Stimulated activated CD4-positive, alpha-beta T cell treated with anti-CD3 and anti-CD28 coated beads, Interleukin-12 subunit alpha, Interleukin-12 subunit beta, amount 100 ng/mL, for 24 hours (primary cell): Measurements from ENCODE around the gene FAM193B.

ENCODE experiments used
- DNase-seq, 2 experiments: peaks; one replicate each; pipeline ENCODE4 v3.0.0-alpha.2; 2020; ENCODE audit warnings: low read depth in 2 of 2

FAM193B gene

GRCh38 chr5:177500685-177501522 lies 53.5 kb downstream of the FAM193B start:
- peak; percentile 59 to 88 for DNase-seq

DNA sequence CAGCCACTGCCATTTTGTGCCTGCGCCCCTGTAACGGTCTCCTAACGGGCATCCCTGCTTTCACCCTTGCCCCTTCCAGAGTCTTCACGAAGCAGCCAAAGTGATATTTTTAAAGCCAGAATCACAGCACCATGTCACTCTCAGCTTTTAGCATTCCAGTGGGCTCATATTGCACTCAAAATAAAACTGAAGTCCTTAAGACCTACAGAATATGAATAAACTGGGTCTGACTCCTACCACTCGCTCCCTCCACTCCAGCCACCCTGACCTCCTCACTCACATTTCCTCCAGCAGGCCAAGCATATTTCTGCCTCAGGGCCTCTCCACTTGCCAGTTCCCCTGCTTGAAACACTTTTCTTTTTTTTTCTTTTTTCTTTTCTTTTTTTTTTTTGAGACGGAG lies 54.5 kb downstream of the FAM193B start:
- DNase-seq, result no peak

DNA sequence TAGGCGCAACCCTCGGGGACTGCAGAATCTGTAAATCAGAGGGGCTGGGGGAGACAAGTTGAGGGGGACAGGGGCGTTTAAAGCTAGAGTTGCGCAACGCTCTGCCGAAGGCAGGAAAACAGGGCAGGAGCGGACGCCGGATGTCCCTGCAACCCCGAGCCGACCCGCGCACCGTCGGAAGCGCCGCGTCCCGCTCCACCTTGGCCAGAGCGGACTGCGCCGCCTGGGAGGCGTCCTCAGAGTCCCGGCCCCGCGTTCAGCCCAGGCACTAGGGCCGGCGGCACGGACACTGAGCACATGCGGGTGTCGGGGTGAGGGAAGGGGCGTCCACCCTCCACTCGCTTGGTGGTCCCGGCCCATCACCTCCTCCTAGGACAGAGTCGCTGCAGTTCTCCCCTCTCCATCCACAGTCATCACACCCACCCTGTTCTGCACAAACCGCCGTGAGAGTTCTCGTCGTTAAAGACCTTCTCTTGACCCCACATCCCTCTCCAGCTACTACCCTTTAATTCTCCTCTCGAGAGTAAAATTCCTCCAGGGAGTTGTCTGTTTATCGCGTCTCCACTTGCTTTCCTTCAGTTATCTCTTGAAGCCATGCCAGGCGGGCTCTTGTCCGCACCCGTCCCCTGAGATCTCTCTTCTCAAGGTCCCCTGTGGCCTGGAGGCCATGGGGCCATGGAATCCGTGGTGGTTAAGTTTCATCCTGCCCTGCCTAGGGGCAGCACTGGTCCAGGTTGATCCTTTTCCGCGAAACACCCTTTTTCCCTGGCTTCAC lies 56.2 kb downstream of the FAM193B start:
- no peak for DNase-seq

DNA sequence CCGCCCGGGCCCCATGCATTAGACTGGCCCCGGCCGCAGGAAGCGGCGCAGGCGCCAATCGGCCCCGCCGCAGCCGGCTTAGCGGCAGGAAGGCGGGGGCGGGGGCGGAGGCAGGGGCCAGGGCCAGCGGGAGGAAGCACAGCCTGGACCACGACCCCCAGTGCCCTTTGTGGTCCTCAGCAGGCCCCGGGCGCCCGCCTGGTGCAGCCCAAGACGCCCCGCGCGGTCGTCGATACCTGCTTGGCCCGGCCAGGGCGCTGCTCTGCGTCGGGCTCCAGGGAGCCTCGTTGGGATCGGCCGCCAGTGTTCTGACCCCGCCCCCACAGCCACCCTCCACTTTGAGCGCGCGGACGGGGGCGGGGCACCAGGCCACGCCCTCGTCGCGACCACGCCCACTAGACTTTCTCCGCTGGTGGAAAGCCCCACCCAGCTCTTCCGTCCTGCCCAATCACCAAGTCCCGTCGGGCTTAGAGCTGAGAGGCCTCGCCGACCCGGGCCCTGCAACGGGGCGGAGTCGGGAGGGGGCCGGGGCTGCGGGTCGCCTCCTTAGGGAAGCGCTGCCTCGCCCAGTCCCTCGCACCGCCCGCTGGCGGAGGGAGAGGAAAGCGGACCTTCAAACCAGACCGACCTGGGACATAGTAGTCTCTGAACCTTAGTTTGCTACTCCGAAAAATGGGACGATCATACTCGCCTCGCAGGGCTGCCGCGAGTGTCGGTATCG lies 56.9 kb downstream of the FAM193B start, which contains the start of gene PDLIM7:
Gene PDLIM7, minus strand, starts transcription at position 313 of the 721 bp plus-strand sequence. CDS start 1,092 bp downstream, outside the sequence.
- DNase-seq, result peak; percentile 86 to 97

GRCh38 chr5:177496727-177497291 lies 57.6 kb downstream of the FAM193B start:
- no peak for DNase-seq

DNA sequence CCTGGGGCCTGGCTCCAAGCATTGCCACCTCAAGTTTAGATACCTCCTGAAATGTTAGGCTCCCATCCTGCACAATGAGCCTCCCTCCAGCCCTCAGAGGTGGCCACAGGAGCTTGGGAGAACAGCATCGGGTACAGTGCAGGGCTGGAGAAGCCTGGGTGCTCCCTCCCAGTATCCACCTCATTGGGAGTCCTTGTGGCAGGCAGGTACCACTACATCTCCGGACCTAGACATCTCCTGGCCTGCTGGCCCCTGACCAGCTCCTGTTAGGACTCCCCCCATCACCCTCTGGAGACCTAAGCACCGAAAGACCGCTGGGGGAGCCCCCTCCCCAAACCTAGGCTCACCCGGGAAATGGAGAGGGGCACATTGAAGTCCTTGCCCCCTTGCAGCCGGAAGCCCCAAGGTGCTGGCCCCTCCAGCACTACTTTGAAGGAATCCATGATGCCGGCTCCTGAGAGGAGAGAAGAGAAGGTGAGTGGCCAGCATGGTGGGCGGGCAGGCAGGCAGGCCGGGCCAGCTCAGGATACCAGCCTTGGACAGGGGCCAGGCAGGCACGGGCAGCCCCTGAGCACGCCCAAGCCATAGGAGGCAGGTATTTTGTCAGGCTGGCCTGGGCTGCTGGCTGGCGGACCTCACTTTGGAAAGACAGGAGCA lies 58.2 kb downstream of the FAM193B start:
- DNase-seq, result no peak

DNA sequence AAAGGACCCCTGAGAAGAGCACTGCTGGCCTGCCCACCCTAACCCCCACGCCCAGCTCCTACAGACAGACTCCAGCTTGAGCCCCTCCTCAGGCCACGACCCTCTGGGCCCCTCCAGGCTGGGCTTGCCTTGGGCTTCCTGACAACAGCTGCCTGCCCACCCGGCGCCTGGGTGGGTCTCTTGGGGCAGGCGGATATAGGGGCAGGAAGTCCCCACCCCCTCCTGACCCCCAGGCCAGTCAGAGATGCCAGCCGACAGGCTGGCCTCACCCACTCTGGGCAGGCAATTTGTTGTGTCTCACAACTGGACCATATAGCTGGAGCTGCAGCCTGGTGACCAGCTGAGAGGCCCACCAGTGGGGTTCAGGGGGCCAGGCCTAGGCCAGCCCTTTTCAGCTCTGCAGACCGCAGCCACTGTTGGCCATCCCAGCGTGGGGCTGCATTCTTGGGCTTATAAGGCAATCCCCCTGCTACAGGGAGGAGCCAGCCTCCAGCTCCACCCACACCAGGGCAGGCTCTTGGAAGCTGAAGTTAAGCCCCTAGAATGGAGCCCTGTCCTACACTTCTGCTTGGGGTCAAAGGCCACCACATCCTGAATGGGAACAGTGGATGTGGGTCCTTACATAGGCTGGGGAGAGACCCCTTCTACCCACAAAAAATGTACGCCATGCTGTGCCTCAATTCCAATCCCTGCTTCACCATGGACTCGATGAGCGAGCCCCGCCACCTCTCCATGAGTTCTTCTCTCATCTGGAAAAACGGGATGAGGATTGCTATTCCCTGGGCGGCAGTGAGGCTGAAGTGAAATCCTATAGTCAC lies 58.9 kb downstream of the FAM193B start:
- DNase-seq, result no peak

- DNase-seq, result no peak
Observed at GRCh38 chr5:177494346-177495195, 59.8 kb downstream of the FAM193B start.

- DNase-seq, result no peak
Observed at GRCh38 chr5:177493795-177494345, 60.5 kb downstream of the FAM193B start.

DNA sequence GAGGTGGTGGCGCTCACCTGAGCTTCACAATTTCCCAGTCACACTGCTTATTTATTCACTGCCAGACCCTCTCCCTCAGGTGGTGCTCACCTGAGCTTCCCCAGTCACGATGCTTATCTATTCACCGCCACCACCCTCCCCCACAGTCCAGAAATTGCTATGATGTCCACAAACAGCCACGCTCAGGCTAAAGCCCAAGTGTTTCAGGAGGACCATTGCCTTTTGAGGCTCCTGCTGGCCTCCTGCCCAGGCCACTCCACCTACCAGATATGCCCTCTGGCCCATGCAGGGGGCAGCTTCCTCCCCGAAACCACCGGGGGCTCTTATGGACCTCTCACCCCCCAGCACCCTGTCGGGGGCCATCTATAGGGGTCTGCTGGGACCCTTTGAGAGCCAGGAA lies 61.5 kb downstream of the FAM193B start:
- DNase-seq, result no peak

DNA sequence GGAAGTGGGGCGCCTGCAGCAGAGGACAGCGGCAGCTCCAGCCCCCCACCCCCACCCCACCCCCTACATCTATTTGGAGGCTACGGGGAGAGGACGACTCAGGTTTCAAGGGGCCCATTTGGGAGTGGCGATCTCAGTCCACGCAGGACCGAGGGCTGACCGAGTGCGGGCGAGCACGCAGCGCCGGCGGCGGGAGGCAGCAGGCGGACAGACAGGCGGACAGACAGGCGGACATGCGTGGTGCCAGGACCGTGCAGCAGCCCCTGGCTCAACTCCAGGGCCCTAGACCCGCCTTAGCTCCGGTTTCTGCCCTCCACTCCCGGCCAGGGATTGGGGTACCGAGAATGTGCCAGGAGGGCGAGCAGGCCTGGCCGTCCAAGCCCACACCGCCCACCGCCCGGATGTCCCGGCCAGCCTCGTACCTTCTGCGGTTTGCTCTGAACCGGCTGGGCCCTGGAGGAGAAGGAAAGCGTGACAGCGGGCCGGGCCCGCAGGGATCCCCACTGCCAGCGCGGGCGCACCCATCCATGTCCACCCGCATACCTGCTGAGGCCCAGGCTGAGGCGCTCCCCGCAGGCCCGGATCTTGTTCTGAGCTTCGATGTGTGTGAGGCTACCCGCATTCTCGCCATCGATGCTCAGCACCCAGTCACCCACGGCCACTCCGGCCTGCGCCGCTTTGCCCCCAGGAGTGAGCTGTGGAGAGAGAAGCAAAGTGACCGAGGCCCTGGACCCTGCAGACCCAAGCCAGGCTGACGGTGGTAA lies 62.2 kb downstream of the FAM193B start:
- no peak for DNase-seq

DNA sequence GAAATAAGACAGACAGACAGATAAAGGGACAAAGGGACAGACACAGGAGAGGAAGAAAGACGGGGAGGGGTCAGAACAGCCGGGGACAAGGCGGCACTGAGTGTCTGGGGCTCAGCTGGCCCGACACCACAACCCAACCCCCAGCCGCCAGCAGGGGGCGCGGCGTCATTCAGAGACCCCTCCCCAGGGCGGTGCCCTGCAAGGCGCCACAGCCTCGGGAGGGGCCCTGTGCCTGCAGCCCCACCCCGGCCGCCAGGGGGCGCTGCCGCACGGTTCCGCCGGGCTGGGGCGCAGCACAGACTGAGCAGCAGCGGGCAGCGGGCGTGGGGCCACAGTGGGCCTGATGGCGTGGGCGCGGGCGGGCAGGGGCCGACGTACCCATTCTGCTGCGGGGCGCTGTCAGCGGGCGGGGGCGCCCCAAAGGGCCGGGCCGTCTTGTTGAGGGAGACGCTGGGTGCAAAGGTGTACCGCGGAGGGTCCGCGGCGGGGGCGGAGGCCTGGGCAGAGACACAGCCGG lies 62.9 kb downstream of the FAM193B start:
- DNase-seq, result no peak

GRCh38 chr5:177490992-177491391 lies 63.4 kb downstream of the FAM193B start:
- DNase-seq, result no peak

- DNase-seq, result no peak
Observed at GRCh38 chr5:177490311-177490991, 63.9 kb downstream of the FAM193B start.

DNA sequence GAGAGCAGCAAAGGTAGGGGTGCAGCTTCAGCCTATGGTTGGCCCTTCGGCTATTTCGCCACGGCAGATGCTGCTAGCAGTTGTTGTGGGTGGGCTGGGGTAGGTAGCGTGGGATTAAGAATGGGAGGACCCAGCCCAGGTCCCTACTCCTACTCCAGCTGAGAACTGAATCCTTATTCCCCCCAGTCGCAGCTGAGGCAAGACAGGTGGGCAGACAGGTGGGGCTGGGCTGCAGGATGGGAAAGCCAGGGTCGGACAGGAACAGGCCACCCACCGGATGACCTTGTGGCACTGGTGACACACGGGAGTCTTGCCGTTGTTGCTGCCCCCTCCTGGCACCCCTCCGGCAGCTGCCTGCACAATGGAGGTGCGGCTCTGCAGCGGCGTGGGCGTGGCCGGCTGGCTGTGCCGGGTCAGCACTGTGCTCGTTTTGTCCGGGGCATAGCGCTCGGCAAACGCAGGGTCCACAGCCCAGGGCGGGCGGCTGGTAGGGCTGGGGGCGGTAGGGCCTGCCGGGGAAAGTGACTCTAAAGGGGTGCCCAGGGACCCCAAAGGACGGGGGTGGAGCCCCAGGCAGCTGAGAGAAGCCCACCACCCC lies 65.1 kb downstream of the FAM193B start:
- no peak for DNase-seq

GRCh38 chr5:177487975-177488374 lies 66.4 kb downstream of the FAM193B start:
- no peak for DNase-seq

- DNase-seq, result no peak
Observed at GRCh38 chr5:177487144-177487543, 67.2 kb downstream of the FAM193B start.
